ENCODE data around the gene MASTL. TPM values are rescaled to one million over a fixed set of nuclear protein-coding genes. Genes with fewer than 3 reads are reported as not detected.
"Not testable (repeated sequence)": the region's sequence is repeated elsewhere in the genome, so short reads cannot be mapped to it uniquely, and the experiment has no call there.

The MASTL gene
- total RNA-seq, 1 donor from 2014 or later: 7.6 TPM

GRCh38 chr10:27153845-27154193, 1.3 kb upstream of the MASTL start:
- H3K27ac Mint-ChIP-seq (ENCODE audit: unreplicated experiment): peak overlapping the region; percentile 99
- TF ChIP-seq, protein P1, sequence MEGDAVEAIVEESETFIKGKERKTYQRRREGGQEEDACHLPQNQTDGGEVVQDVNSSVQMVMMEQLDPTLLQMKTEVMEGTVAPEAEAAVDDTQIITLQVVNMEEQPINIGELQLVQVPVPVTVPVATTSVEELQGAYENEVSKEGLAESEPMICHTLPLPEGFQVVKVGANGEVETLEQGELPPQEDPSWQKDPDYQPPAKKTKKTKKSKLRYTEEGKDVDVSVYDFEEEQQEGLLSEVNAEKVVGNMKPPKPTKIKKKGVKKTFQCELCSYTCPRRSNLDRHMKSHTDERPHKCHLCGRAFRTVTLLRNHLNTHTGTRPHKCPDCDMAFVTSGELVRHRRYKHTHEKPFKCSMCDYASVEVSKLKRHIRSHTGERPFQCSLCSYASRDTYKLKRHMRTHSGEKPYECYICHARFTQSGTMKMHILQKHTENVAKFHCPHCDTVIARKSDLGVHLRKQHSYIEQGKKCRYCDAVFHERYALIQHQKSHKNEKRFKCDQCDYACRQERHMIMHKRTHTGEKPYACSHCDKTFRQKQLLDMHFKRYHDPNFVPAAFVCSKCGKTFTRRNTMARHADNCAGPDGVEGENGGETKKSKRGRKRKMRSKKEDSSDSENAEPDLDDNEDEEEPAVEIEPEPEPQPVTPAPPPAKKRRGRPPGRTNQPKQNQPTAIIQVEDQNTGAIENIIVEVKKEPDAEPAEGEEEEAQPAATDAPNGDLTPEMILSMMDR (IDR thresholded peaks at IDR 0.05): no peak
- no peaks in the 10 kb centered on the region for H3K27me3 Mint-ChIP-seq (ENCODE audit: low read depth)
- peak overlapping the region; percentile 92 for H3K4me3 Mint-ChIP-seq (ENCODE audit: unreplicated experiment)
- H3K36me3 Mint-ChIP-seq (ENCODE audit: low read depth): no peaks in the 10 kb centered on the region
- no peaks in the 10 kb centered on the region for H3K9me3 Mint-ChIP-seq (ENCODE audit: low read depth)
- DNase-seq (ENCODE audit: low spot score): no peak
- peaks cover 48% of the 10 kb centered on the region for H3K4me1 Mint-ChIP-seq (ENCODE audit: low read depth)

GRCh38 chr10:27156566-27156965, 1.4 kb downstream of the MASTL start:
- Mint-ChIP-seq H3K4me1 (ENCODE audit: low read depth) (peaks cover 34% of the 10 kb centered on the region), H3K27ac (ENCODE audit: unreplicated experiment) (peak overlapping the region; percentile 99)
- H3K36me3 Mint-ChIP-seq (ENCODE audit: low read depth): not testable (repeated sequence)

GRCh38 chr10:27157150-27157549, 2.0 kb downstream of the MASTL start:
- DNase-seq (ENCODE audit: low spot score): no peak
- H3K27me3 Mint-ChIP-seq (ENCODE audit: low read depth): no peaks in the 10 kb centered on the region
- H3K27ac Mint-ChIP-seq (ENCODE audit: unreplicated experiment): peak overlapping the region; percentile 76
- H3K4me3 Mint-ChIP-seq (ENCODE audit: unreplicated experiment): peak overlapping the region; percentile 92
- TF ChIP-seq, protein P1 (IDR thresholded peaks at IDR 0.05): no peak
- peaks cover 29% of the 10 kb centered on the region for H3K4me1 Mint-ChIP-seq (ENCODE audit: low read depth)
- H3K9me3 Mint-ChIP-seq (ENCODE audit: low read depth): no peaks in the 10 kb centered on the region
- H3K36me3 Mint-ChIP-seq (ENCODE audit: low read depth): peaks cover 2% of the 10 kb centered on the region

More at GRCh38 chr10:27156566-27156965, 1.4 kb downstream of the MASTL start:
- H3K4me3 Mint-ChIP-seq (ENCODE audit: unreplicated experiment): peak overlapping the region; percentile 92
- H3K9me3 Mint-ChIP-seq (ENCODE audit: low read depth); H3K27me3 Mint-ChIP-seq (ENCODE audit: low read depth); DNase-seq (ENCODE audit: low spot score): not testable (repeated sequence)

DNA sequence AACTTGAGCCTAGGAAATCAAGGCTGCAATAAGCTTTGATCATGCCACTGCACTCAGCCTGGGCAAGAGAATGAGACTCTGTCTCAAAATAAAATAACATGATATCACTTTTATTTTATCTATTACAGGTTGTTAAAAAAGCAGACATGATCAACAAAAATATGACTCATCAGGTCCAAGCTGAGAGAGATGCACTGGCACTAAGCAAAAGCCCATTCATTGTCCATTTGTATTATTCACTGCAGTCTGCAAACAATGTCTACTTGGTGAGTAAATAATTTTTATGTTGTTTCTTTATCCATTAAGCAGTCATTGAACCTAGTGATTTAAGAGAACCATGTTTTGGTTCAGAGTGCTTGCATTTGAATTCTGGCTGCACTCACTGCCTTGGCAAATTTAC, 3.3 kb downstream of the MASTL start:
- TF ChIP-seq, protein P1 (IDR thresholded peaks at IDR 0.05): no peak
- no peak for DNase-seq (ENCODE audit: low spot score)
- peaks cover 18% of the 10 kb centered on the region for H3K4me1 Mint-ChIP-seq (ENCODE audit: low read depth)
- H3K27me3 Mint-ChIP-seq (ENCODE audit: low read depth): no peaks in the 10 kb centered on the region
- H3K9me3 Mint-ChIP-seq (ENCODE audit: low read depth): no peaks in the 10 kb centered on the region
- H3K36me3 Mint-ChIP-seq (ENCODE audit: low read depth): peaks cover 2% of the 10 kb centered on the region
- H3K4me3 Mint-ChIP-seq (ENCODE audit: unreplicated experiment): no peak overlapping the region
- no peak overlapping the region for H3K27ac Mint-ChIP-seq (ENCODE audit: unreplicated experiment)

DNA sequence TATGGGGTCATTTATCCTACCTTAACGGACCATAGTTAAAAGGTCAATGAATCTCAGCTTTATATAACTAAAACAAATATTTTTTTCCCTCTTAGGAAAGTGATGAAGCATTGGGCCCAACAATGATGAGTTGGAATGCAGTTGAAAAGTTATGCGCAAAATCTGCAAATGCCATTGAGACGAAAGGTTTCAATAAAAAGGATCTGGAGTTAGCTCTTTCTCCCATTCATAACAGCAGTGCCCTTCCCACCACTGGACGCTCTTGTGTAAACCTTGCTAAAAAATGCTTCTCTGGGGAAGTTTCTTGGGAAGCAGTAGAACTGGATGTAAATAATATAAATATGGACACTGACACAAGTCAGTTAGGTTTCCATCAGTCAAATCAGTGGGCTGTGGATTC, 14.7 kb downstream of the MASTL start:
- no peaks in the 10 kb centered on the region for H3K9me3 Mint-ChIP-seq (ENCODE audit: low read depth)
- peaks cover 8% of the 10 kb centered on the region for H3K4me1 Mint-ChIP-seq (ENCODE audit: low read depth)
- no peak for DNase-seq (ENCODE audit: low spot score)
- H3K4me3 Mint-ChIP-seq (ENCODE audit: unreplicated experiment): no peak overlapping the region
- H3K27ac Mint-ChIP-seq (ENCODE audit: unreplicated experiment): no peak overlapping the region
- no peaks in the 10 kb centered on the region for H3K27me3 Mint-ChIP-seq (ENCODE audit: low read depth)
- H3K36me3 Mint-ChIP-seq (ENCODE audit: low read depth): peaks cover 14% of the 10 kb centered on the region
- TF ChIP-seq, protein P1 (IDR thresholded peaks at IDR 0.05): no peak

- H3K4me1 Mint-ChIP-seq (ENCODE audit: low read depth): peaks cover 8% of the 10 kb centered on the region
- no peak overlapping the region for H3K27ac Mint-ChIP-seq (ENCODE audit: unreplicated experiment)
- peaks cover 5% of the 10 kb centered on the region for H3K36me3 Mint-ChIP-seq (ENCODE audit: low read depth)
- H3K9me3 Mint-ChIP-seq (ENCODE audit: low read depth): no peaks in the 10 kb centered on the region
- TF ChIP-seq, protein P1 (IDR thresholded peaks at IDR 0.05): no peak
- no peak overlapping the region for H3K4me3 Mint-ChIP-seq (ENCODE audit: unreplicated experiment)
- DNase-seq (ENCODE audit: low spot score): no peak
- H3K27me3 Mint-ChIP-seq (ENCODE audit: low read depth): no peaks in the 10 kb centered on the region
Measured at GRCh38 chr10:27188259-27188658, 33.1 kb downstream of the MASTL start.
